NOMO-1 treated with DMSO at 0.1 percent for 48 hours (cell line): Measurements from ENCODE around the gene ADH1C.

ENCODE experiments used
- DNase-seq: peaks from one replicate; lab custom pipeline; 2025; ENCODE audit not compliant: unreplicated experiment; lab: John Stamatoyannopoulos, UW

Gene ADH1C

DNA sequence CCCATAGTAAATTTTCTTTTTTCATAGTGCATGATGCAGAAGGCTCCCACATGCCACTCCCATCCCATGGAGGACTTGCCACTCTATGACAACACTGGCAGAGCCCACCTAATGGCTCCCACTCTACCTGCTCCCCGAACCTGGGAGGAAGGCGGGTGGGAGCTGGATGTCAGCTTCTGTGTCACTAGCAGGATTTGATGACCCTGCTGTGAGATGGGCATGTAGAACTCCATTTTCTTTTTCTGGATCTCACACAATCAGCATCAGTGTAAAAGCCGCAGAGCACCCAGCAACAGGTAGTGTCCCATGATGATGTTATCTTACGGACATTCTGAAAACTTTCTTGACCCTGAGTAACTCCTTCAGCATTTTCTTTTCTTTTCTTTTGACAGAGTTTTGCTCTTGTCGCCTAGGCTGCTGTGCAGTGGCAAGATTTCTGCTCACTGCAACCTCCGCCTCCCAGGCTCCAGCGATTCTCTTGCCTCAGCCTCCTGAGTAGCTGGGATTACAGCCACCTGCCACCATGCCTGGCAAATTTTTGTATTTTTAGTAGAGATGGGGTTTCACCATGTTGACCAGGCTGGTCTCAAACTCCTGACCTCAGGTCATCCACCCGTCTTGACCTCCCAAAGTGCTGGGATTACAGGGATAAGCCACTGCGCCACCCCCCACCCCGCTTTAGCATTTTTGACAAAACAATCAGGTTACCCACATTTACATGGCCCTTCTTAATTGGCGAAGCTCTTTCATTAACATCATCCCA is 46.7 kb downstream of the ADH1C start:
- no peak for DNase-seq

- DNase-seq: no peak
Measured at GRCh38 chr4:99301376-99302164, 51.0 kb downstream of the ADH1C start.

DNA sequence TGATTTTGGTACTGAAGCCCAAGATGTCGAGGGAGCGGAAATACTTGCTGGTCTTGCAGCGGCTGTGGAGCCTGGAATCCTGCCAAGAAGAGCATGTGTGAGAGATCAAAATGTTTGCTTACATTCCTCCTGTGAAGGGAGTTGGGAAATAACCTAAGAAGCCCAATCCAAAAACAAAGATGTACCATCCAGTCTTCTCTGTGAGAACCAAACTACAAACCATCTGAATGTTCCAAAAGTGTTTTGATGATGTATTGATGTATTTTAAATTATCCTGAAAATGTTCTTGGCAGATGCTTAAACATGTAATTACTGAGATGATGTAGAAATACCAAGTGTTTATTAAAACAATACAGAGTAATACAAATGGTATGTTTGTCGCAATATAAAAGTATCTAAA is 51.6 kb downstream of the ADH1C start:
- DNase-seq: no peak

DNA sequence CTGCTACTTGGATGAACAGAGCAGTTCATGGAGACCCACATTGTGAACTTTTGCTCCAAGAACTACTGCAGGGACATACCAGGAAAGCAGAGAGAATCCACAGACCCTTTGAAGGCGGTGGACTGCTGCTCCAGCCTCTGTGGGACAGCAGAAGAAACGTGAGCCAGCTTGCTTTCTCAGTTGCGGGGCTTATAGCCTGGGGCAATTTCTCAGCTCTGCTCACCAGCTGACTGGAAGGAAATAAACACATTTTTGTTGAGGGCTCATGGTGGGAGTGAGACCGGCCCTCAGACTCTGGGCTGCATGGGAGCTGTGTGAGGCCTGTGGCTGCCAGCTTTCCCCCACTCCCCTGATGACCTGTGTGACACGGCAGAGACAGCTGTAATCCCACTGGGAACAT is 59.2 kb downstream of the ADH1C start:
- DNase-seq: no peak

GRCh38 chr4:99290848-99291786 is 61.4 kb downstream of the ADH1C start, which contains the start of gene ADH1A:
Gene ADH1A, minus strand, starts transcription at chr4:99290985. Its CDS starts 71 bp downstream, at chr4:99290914.
- DNase-seq: no peak
